ENCODE measurements around the gene MUC16. TPM values are rescaled to one million over a fixed set of nuclear protein-coding genes. Genes with fewer than 3 reads are reported as not detected.

The MUC16 gene
- total RNA-seq, 4 donors from 2014 or later = 0.22 to 0.94 (median 0.54) TPM; not detected in 1

DNA sequence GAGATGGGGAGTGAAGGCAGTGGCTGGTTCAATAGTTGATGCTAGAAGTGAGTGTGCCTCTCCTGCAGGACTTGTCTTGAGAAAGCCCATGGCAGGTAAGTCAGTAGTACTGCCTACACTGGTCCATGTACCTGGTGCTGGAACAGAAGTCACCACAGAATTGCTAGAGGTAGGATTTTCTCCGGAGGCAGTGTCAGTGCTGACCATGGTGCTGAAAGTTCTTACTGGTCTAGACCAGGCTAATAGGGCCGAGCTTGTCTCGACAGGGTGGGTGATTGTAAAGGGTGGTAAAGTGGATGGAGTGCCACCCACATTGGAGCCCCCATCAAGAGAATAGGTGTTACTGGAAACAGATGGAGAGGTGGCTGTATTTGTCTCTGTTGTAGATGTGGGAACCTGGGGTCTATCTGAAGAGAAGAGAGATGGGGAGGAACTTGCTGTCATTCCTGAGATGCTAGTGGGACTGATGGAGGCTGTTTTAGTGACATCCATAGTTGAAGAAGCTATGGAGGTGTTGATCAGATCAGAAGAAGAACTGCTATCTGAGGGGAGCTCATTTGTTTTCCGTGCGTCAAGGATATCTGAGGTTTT lies 36.6 kb downstream of the MUC16 start:
- no peak overlapping the region for H3K27ac ChIP-seq
- TF ChIP-seq, protein P1, sequence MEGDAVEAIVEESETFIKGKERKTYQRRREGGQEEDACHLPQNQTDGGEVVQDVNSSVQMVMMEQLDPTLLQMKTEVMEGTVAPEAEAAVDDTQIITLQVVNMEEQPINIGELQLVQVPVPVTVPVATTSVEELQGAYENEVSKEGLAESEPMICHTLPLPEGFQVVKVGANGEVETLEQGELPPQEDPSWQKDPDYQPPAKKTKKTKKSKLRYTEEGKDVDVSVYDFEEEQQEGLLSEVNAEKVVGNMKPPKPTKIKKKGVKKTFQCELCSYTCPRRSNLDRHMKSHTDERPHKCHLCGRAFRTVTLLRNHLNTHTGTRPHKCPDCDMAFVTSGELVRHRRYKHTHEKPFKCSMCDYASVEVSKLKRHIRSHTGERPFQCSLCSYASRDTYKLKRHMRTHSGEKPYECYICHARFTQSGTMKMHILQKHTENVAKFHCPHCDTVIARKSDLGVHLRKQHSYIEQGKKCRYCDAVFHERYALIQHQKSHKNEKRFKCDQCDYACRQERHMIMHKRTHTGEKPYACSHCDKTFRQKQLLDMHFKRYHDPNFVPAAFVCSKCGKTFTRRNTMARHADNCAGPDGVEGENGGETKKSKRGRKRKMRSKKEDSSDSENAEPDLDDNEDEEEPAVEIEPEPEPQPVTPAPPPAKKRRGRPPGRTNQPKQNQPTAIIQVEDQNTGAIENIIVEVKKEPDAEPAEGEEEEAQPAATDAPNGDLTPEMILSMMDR (IDR thresholded peaks at IDR 0.05) = no peak
- H3K4me1 ChIP-seq = no peaks in the 10 kb centered on the region
- intact Hi-C loops (cut with DNase I) = no loop called here
- DNase-seq = no peak
- H3K27me3 ChIP-seq = no peaks in the 10 kb centered on the region
- H3K9me3 ChIP-seq = no peaks in the 10 kb centered on the region
- WGBS, 2 donors = 50 to 60% methylated on average over 5 of the region's 5 CpGs
- H3K36me3 ChIP-seq = no peaks in the 10 kb centered on the region
- H3K4me3 ChIP-seq (replicated peaks in 1 of 3) = no peak overlapping the region

DNA sequence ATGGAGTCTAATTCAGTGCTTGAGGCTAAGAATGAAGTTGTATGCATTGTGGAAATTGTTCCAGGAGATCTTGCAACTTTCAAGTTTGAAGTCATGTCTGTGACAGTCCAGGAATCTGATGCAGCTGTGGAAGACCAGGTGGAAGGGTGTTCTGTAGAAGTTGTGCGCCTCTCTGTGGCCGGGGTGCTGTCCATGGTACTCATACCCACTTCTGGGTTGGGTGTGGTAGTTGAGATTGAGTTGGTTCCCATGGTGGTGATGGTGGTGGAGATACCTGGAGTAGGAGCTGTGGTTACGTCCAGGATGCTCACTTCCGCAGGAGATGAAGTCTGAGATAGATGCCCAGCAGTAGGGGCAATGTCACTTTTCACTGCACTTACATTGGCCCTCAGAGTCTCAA lies 44.3 kb downstream of the MUC16 start:
- no peak for DNase-seq
- H3K27ac ChIP-seq = no peak overlapping the region
- no peaks in the 10 kb centered on the region for H3K27me3 ChIP-seq
- no peak overlapping the region for H3K4me3 ChIP-seq (replicated peaks in 1 of 3)
- WGBS, 2 donors = 56 to 61% methylated on average over 4 of the region's 4 CpGs
- H3K9me3 ChIP-seq = no peaks in the 10 kb centered on the region
- intact Hi-C loops (cut with DNase I) = no loop called here
- TF ChIP-seq, protein P1 (IDR thresholded peaks at IDR 0.05) = no peak
- no peak for TF ChIP-seq POLR2A (IDR thresholded peaks at IDR 0.05)
- no peaks in the 10 kb centered on the region for H3K4me1 ChIP-seq
- no peaks in the 10 kb centered on the region for H3K36me3 ChIP-seq

Other genes starting within 250 kb of the MUC16 start
- 10 to 100 TPM; 25.5 to 48.6 (median 36.3) TPM for gene ZNF558, start 178.1 kb downstream of the MUC16 start, total RNA-seq
- gene MBD3L1, start 178.0 kb downstream of the MUC16 start, total RNA-seq = not detected
- gene OR1M1, start 76.7 kb upstream of the MUC16 start, total RNA-seq = not detected
- not detected for gene OR7G2, start 97.1 kb upstream of the MUC16 start, total RNA-seq
- gene OR7G1, start 105.4 kb upstream of the MUC16 start, total RNA-seq = not detected
- gene OR7G3, start 116.5 kb upstream of the MUC16 start, total RNA-seq = not detected
- gene ZNF317, start 130.0 kb upstream of the MUC16 start, total RNA-seq = 10 to 100 TPM; 18.0 to 27.2 (median 21.2) TPM
- gene OR7D2, start 168.6 kb upstream of the MUC16 start, total RNA-seq = under 1 TPM in 1 of 4 donors, not detected in 3; 0.54 TPM
- not detected for gene OR7D4, start 209.2 kb upstream of the MUC16 start, total RNA-seq
- gene OR7E24, start 240.5 kb upstream of the MUC16 start, total RNA-seq = not detected

Data from thyroid gland (tissue), 4 donors.